ENCODE measurements around the gene RAB30. TPM values are rescaled to one million over a fixed set of nuclear protein-coding genes. Genes with fewer than 3 reads are reported as not detected.

Gene RAB30
- total and polyA plus RNA-seq, 9 of the 15 experiments (the other 6 are each of a cell fraction or from before 2014, with no cell fraction given), result 0.29 to 1.3 (median 1.0) TPM

GRCh38 chr11:83071567-83072349 is at the start of gene RAB30 (continued):
- no peak for TF ChIP-seq CAMTA2 (CRISPR knock-in tag; conservative IDR thresholded peaks at IDR 0.05)
- TF ChIP-seq ZNF224 (CRISPR knock-in tag; IDR thresholded peaks at IDR 0.05), result no peak
- TF ChIP-seq SMARCA4 (IDR thresholded peaks at IDR 0.05), result peak; percentile 35; the same call in 1 of the 2 replicates
- TF ChIP-seq MNT (conservative IDR thresholded peaks at IDR 0.05), result peak; percentile 68 to 82
- TF ChIP-seq SUPT5H (IDR thresholded peaks at IDR 0.05), result peak; percentile 96
- TF ChIP-seq POU5F1 (IDR thresholded peaks at IDR 0.05; ENCODE audit: borderline replicate concordance, low read depth, low read length, partially characterized antibody), result no peak
- peak; percentile 94 for TF ChIP-seq ZNF589 (CRISPR knock-in tag; IDR thresholded peaks at IDR 0.05; ENCODE audit: low read depth)
- TF ChIP-seq MAX (CRISPR knock-in tag; IDR thresholded peaks at IDR 0.05), result peak; percentile 64
- 0 out of 2 replicates have a peak, but pooled peaks have one; percentile 19 for TF ChIP-seq ZBTB2 (IDR thresholded peaks at IDR 0.05)
- TF ChIP-seq PHTF2 (CRISPR knock-in tag; IDR thresholded peaks at IDR 0.05), result no peak
- TF ChIP-seq RUNX1 (IDR thresholded peaks at IDR 0.05; ENCODE audit: low read depth), result no peak
- no peak for TF ChIP-seq ESRRB (CRISPR knock-in tag; IDR thresholded peaks at IDR 0.05; ENCODE audit: borderline replicate concordance)
- no peak for TF ChIP-seq CHD7 (IDR thresholded peaks at IDR 0.05; ENCODE audit: low read depth, low read length)
